ENCODE measurements around the gene SYNJ2. TPM values are rescaled to one million over a fixed set of nuclear protein-coding genes. Genes with fewer than 3 reads are reported as not detected.

Gene SYNJ2
- total RNA-seq, 1 experiment from 2014 or later: 70.0 TPM

DNA sequence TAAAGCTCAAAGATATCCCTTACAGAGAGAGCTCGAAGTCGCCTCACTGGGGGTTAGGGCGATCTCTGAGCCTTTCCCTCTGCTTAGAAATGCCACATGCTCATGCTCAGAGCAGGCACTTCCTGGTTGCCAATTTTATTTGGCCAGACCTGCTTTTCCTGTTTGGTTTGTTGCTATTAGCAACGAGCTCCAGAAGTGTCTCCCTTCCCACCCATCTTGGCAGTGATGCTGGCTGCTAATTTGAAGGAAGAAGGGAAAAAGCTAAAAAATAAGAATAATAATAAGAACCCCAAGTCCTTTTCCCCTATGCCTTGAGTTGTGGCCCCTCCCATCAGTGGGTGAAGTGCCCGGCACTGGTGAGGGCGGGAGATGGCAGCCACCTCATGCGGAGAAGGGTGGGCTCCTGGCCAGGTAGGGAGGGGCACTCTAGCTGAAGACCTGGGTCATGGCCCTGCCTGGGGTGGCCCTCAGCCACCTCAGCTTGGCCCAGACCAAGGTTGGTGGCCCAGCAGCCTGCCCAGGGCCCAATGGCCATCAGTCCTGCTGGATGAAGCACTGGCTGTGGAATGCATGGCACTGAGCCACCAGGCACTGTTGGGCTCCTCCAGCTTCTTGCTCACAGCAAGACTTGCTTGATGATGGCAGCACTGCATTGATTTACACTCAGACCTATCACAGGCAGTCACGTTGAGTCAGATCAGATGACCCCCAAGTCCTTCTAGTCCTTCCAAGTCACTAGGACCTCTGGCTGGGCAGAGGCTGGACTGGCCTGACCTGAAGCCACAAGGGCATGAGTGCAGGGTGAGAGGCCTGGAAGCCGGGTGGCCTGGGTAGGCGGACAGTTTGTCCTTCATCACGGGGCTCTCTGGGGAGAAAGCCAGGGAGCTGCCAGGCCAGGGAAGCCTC is 79.0 kb downstream of the SYNJ2 start:
- ATAC-seq (peak; percentile 60), DNase-seq (ENCODE audit: low read depth, low spot score) (no peak)
- H3K27ac ChIP-seq (ENCODE audit: low read length): peak overlapping the region; percentile 75
- H3K4me3 ChIP-seq (ENCODE audit: low read depth in 2 of 2, low read length in 2 of 2): no peak overlapping the region
- BruUV-seq (replicated peaks): no TSS peak
- TF ChIP-seq POLR2AphosphoS5 (IDR thresholded peaks at IDR 0.05; ENCODE audit: low read depth, low read length): no peak
- TF ChIP-seq, protein P1, sequence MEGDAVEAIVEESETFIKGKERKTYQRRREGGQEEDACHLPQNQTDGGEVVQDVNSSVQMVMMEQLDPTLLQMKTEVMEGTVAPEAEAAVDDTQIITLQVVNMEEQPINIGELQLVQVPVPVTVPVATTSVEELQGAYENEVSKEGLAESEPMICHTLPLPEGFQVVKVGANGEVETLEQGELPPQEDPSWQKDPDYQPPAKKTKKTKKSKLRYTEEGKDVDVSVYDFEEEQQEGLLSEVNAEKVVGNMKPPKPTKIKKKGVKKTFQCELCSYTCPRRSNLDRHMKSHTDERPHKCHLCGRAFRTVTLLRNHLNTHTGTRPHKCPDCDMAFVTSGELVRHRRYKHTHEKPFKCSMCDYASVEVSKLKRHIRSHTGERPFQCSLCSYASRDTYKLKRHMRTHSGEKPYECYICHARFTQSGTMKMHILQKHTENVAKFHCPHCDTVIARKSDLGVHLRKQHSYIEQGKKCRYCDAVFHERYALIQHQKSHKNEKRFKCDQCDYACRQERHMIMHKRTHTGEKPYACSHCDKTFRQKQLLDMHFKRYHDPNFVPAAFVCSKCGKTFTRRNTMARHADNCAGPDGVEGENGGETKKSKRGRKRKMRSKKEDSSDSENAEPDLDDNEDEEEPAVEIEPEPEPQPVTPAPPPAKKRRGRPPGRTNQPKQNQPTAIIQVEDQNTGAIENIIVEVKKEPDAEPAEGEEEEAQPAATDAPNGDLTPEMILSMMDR (IDR thresholded peaks at IDR 0.05): no peak
- TF ChIP-seq, protein P2, sequence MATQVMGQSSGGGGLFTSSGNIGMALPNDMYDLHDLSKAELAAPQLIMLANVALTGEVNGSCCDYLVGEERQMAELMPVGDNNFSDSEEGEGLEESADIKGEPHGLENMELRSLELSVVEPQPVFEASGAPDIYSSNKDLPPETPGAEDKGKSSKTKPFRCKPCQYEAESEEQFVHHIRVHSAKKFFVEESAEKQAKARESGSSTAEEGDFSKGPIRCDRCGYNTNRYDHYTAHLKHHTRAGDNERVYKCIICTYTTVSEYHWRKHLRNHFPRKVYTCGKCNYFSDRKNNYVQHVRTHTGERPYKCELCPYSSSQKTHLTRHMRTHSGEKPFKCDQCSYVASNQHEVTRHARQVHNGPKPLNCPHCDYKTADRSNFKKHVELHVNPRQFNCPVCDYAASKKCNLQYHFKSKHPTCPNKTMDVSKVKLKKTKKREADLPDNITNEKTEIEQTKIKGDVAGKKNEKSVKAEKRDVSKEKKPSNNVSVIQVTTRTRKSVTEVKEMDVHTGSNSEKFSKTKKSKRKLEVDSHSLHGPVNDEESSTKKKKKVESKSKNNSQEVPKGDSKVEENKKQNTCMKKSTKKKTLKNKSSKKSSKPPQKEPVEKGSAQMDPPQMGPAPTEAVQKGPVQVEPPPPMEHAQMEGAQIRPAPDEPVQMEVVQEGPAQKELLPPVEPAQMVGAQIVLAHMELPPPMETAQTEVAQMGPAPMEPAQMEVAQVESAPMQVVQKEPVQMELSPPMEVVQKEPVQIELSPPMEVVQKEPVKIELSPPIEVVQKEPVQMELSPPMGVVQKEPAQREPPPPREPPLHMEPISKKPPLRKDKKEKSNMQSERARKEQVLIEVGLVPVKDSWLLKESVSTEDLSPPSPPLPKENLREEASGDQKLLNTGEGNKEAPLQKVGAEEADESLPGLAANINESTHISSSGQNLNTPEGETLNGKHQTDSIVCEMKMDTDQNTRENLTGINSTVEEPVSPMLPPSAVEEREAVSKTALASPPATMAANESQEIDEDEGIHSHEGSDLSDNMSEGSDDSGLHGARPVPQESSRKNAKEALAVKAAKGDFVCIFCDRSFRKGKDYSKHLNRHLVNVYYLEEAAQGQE (IDR thresholded peaks at IDR 0.05; ENCODE audit: insufficient read depth in 1 of 2, low read depth in 2 of 2, low read length in 1 of 2): no peak
- TF ChIP-seq TCF7L2 (IDR thresholded peaks at IDR 0.05; ENCODE audit: low read depth, low read length): no peak
- no peak for TF ChIP-seq SIN3A (IDR thresholded peaks at IDR 0.05; ENCODE audit: borderline replicate concordance, insufficient read depth, low read depth, low read length)
- in situ Hi-C loops (cut with HindIII; ENCODE audit: low pct_unique_long_range_greater_than_20kb, low sequenced_read_pairs): no loop called here
- peaks cover 4% of the 10 kb centered on the region; the same call in 1 of the 2 replicates for H3K36me3 ChIP-seq (ENCODE audit: control insufficient read depth, insufficient read depth, low read length)
- no peaks in the 10 kb centered on the region for H3K27me3 ChIP-seq (ENCODE audit: control insufficient read depth, insufficient read depth, low read length)
- peaks cover 34% of the 10 kb centered on the region for H3K4me1 ChIP-seq (ENCODE audit: control insufficient read depth, insufficient read depth, low read length)
- intact Hi-C loops (cut with micrococcal nuclease; ENCODE audit: unreplicated experiment): no loop called here
- POLR2A ChIA-PET: interaction anchor here (0.6 kb wide), 1 partner anchor 13 kb away, joined by 4 read pairs; no protein-coding TSS in a partner anchor
- no peaks in the 10 kb centered on the region for H3K9me3 ChIP-seq (ENCODE audit: control insufficient read depth, insufficient read depth, low read depth, low read length)
- CTCF ChIA-PET: no interaction called here

DNA sequence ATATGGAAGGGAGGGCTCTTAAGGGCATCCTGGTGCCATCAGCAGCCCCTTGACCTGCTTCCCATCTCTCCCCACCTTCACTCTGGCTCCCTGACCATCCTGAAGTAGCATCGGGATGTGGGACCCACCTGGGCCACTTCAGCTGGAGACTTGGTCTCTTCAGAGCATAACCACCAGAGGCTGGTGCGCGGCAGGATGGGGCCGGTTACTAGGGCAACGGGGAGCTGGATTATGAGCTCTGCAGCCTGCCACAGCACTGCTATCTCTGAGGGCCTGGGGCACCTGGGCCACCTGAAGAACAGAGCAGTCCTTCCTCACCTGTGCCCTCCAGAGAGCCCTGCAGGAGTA is 79.7 kb downstream of the SYNJ2 start:
- BruUV-seq (replicated peaks): no TSS peak
- in situ Hi-C loops (cut with HindIII; ENCODE audit: low pct_unique_long_range_greater_than_20kb, low sequenced_read_pairs): no loop called here
- TF ChIP-seq SIN3A (IDR thresholded peaks at IDR 0.05; ENCODE audit: borderline replicate concordance, insufficient read depth, low read depth, low read length): no peak
- TF ChIP-seq, protein P2 (IDR thresholded peaks at IDR 0.05; ENCODE audit: insufficient read depth in 1 of 2, low read depth in 2 of 2, low read length in 1 of 2): no peak
- TF ChIP-seq POLR2AphosphoS5 (IDR thresholded peaks at IDR 0.05; ENCODE audit: low read depth, low read length): no peak
- TF ChIP-seq, protein P1 (IDR thresholded peaks at IDR 0.05): no peak
- TF ChIP-seq TCF7L2 (IDR thresholded peaks at IDR 0.05; ENCODE audit: low read depth, low read length): no peak
- Histone ChIP-seq H3K27me3 (ENCODE audit: control insufficient read depth, insufficient read depth, low read length) (no peaks in the 10 kb centered on the region), H3K36me3 (ENCODE audit: control insufficient read depth, insufficient read depth, low read length) (peaks cover 3% of the 10 kb centered on the region), H3K9me3 (ENCODE audit: control insufficient read depth, insufficient read depth, low read depth, low read length) (no peaks in the 10 kb centered on the region), H3K4me1 (ENCODE audit: control insufficient read depth, insufficient read depth, low read length) (peaks cover 28% of the 10 kb centered on the region), H3K27ac (ENCODE audit: low read length) (peak overlapping the region; percentile 75; the same call in 1 of the 2 replicates), H3K4me3 (ENCODE audit: low read depth in 2 of 2, low read length in 2 of 2) (no peak overlapping the region)
- intact Hi-C loops (cut with micrococcal nuclease; ENCODE audit: unreplicated experiment): no loop called here
- POLR2A ChIA-PET: no interaction called here
- ATAC-seq (no peak), DNase-seq (ENCODE audit: low read depth, low spot score) (no peak)
- CTCF ChIA-PET: no interaction called here
